NB4 (cell line): ENCODE data around the gene ST3GAL4.
"Not testable (repeated sequence)": the region's sequence is repeated elsewhere in the genome, so short reads cannot be mapped to it uniquely, and the experiment has no call there.

Source experiments
- DNase-seq: peaks from one replicate; pipeline ENCODE4 v3.0.0; 2010; ENCODE audit warnings: low read depth
- H3K4me3 ChIP-seq: one replicate; pipeline ENCODE4 v1.5.1; 2011; ENCODE audit warnings: mild to moderate bottlenecking, low read depth, low read length, moderate library complexity
- MYC ChIP-seq: IDR thresholded peaks from 2 replicates; pipeline ENCODE4 v1.6.1; 2011; ENCODE audit warnings: low read depth, low read length
- POLR2A ChIP-seq: IDR thresholded peaks from 2 replicates; pipeline ENCODE4 v1.6.1; 2011; ENCODE audit warnings: mild to moderate bottlenecking; ENCODE audit not compliant: insufficient read length; ENCODE audit errors: extremely low read depth
- TF ChIP-seq, protein P1 (sequence below): IDR thresholded peaks from one replicate; pipeline ENCODE4 v1.5.1; 2012; ENCODE audit warnings: low read depth, low read length
- TF ChIP-seq, protein P2 (sequence below): IDR thresholded peaks from 2 replicates; pipeline ENCODE4 v1.6.1; 2011; ENCODE audit warnings: low read depth, low read length

Gene ST3GAL4

DNA sequence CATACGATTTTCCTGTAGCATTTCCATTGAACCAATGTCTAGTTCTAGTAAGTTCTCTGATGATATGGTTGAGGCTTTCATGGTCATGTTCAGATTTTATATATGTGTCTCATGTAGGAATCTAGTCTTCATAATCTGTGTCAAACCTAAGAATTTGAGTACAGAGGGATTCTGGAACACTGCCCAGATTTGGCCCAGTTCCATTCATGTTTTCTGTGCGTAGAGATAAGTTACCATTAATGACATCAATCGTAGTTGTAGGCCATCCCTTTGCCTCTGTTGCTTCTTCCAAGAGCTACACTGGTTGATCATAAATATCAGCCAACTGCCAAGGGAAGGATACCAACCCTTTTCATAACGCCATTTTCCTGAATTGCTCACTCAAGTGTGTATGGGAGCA lies 23.3 kb downstream of the ST3GAL4 start:
- TF ChIP-seq, protein P1, sequence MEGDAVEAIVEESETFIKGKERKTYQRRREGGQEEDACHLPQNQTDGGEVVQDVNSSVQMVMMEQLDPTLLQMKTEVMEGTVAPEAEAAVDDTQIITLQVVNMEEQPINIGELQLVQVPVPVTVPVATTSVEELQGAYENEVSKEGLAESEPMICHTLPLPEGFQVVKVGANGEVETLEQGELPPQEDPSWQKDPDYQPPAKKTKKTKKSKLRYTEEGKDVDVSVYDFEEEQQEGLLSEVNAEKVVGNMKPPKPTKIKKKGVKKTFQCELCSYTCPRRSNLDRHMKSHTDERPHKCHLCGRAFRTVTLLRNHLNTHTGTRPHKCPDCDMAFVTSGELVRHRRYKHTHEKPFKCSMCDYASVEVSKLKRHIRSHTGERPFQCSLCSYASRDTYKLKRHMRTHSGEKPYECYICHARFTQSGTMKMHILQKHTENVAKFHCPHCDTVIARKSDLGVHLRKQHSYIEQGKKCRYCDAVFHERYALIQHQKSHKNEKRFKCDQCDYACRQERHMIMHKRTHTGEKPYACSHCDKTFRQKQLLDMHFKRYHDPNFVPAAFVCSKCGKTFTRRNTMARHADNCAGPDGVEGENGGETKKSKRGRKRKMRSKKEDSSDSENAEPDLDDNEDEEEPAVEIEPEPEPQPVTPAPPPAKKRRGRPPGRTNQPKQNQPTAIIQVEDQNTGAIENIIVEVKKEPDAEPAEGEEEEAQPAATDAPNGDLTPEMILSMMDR: no peak
- TF ChIP-seq MYC (no peak), POLR2A (no peak)
- TF ChIP-seq, protein P2, sequence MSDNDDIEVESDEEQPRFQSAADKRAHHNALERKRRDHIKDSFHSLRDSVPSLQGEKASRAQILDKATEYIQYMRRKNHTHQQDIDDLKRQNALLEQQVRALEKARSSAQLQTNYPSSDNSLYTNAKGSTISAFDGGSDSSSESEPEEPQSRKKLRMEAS: no peak
- H3K4me3 ChIP-seq: no peak overlapping the region
- no peak for DNase-seq

DNA sequence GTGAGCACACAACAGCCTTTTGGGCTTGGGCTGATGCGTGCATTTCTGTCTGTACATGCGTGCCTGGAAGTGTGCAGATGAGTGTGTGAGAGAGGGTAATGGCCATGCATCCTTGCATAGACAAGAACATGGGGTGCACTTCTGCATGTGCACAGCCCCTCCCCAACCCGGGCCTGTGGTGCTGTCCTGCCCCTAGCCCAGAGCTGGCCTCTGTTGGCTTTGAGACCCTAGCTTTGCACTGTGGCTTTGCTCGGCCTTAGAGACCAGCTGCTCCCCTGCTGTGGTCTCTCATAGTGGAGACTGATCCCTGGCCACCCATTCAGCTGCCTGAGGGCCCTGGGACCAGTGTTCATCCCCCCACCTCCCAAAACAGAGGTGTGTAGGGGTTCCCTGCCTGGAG lies 25.4 kb downstream of the ST3GAL4 start:
- no peak for DNase-seq
- TF ChIP-seq MYC (no peak), POLR2A (no peak)
- TF ChIP-seq, protein P2: no peak
- TF ChIP-seq, protein P1: no peak
- H3K4me3 ChIP-seq: no peak overlapping the region

DNA sequence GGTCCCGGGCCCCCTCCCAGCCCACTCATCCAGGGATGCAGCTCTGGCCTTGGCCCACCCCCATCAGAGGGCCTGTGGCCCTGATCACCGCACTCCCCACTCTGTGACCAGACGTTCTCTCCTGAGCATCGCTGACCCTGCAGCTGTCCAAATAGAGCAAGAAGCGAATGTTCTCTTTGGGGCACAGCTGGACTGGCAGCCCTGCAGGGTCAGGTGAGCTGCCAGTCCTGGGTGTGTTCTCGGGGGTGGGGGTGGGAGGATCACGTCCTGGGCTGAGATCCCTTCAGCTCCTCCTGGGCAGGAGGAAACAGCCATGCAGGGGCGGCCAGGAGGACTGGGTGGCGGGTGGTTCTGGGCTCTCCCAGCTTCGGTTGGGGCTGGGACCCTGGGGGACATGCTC lies 26.5 kb downstream of the ST3GAL4 start:
- not testable (repeated sequence) for DNase-seq, H3K4me3 ChIP-seq

DNA sequence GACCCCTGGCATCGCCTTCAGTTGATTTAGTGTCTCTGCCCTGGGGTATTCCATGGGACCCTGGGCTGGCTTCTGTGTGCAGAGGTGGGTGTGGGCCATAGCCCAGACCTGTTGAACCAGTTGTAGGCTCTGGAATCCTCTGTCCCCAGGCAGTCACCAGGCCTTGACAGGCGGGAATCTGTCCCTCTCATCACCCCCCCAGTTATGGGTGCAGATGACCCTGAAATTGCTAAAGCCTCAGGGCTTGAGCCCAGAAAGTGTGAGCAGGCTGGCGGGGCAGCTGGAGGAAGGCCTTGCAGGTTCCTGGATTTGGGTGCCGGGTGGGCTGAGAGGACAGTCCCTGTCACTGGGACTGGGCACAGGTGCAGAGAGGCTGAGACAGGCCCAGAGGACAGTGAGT lies 27.2 kb downstream of the ST3GAL4 start:
- not testable (repeated sequence) for DNase-seq, H3K4me3 ChIP-seq

DNA sequence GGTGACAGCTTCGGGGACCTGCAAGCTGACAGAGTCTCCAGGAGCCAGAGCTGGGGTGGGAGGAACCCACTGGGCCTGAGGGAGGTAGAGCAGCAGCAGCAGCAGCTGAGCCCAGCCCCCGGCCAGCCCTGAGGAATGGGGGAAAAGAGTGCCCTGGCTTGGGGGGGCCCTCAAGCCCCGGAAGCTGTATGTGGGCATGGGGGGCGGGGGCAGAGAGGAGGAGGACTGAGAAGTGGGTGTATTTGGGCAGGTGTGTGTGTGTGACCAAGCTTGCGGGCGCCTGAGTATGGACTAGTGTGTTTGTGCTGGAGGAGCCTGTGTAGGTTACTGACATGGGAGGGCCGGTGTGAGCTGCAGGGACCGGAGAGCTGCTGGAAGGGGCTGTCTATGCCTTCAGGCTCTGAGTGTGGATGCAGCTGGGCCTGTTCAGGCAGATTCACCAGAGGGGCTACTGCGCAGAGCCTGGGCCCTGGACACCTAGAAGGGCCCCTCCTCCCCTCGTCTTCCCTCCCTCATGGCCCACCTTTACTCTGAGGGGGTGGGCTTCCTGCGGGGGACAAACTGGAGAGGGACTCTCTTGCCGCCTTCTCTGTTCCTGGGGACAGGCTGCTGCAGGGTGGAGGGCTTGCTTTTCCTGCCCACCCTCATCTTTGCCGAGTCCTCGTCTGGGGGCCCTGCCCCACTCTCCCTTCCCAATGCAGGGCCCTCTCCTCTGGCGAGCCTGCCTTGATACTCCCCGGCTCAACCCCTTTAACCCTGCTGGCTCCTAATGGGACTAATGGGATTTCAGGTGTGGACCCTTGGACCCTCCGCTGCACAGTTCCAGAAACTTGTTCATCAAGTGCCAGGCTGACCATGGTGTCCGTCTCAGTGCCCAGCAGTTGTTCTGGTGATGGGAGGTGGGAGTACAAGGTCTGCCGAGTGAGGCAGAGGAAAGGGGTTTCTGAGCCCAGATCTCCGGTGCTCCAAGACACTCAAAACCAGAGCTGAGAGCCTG lies 28.2 kb downstream of the ST3GAL4 start:
- no peak overlapping the region for H3K4me3 ChIP-seq
- TF ChIP-seq MYC: no peak
- TF ChIP-seq POLR2A: no peak
- TF ChIP-seq, protein P1: no peak
- TF ChIP-seq, protein P2: no peak

DNA sequence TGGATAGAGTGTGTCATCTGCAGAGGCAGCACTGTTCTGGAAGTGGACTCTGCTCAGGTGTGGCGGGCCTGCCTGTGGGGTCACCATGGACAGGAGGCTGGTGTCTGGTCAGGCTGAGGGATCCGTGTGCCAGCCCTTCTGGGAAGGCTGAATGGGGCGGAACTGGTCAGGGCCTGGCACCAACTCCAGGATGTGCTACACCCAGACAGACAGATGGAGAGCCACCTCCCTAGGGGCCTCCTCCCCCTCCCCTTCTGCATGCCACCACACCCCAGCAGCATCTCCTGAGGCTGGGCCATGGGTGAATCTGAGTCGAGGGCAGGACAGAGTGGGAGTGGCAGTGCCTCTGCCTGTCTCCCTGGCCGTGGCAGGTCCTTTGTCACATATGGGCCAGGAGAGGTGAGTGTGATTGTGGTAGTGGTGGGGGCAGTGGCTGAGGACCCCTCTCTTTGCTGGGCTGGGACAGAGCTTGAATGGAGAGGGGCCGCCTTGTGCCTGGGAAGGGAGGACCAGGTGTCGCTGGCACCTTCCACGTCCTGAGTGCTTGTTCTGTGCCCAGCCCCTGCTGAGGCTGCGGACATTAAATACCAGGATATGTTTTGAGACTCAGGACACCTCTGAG lies 29.1 kb downstream of the ST3GAL4 start:
- no peak for DNase-seq
- no peak overlapping the region for H3K4me3 ChIP-seq
- TF ChIP-seq MYC (no peak), POLR2A (no peak)
- TF ChIP-seq, protein P1: no peak
- TF ChIP-seq, protein P2: no peak

More for the DNA sequence above, 28.2 kb downstream of the ST3GAL4 start:
- no peak for DNase-seq
